ENCODE data around the gene RCOR3.
"Not testable (repeated sequence)": the region's sequence is repeated elsewhere in the genome, so short reads cannot be mapped to it uniquely, and the experiment has no call there.

RCOR3 gene

DNA sequence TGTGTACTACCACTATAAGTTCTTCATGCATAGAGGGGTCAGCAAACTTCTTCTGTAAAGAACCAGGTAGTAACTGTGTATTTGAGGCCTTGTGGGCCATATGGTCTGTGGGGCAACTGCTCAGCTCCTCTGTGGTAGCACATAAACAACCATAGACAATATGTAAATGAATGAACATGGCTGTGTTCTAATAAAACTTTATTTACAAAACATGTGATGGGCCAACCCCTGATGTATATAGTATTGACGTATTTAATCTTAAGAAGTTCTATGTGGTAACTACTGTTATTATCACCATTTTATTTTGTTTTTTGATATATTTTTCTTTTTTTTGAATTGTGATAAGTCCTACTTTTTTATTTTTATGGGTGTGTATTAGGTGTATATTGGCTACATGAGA lies 82.8 kb downstream of the RCOR3 start:
- no peak for DNase-seq

DNA sequence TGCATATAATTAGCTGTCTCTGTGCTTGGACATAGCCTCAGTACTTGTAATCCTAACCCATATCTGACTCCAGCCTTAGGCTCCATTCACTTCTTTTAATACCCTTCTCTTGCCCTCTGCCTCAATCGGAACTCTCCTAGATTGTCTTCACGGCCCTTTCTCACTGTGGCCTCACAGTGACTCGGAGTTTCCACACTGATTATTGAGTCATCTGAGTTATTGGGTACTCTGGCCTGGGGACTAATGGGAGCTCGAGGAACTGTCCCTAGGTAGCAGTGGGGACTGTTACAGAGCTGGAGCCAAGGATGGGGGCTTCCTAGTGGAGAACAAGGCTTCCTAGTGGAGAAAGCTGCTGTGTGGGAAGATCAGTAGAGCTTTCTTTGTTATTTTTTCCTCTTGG lies 84.4 kb downstream of the RCOR3 start:
- DNase-seq, result no peak

DNA sequence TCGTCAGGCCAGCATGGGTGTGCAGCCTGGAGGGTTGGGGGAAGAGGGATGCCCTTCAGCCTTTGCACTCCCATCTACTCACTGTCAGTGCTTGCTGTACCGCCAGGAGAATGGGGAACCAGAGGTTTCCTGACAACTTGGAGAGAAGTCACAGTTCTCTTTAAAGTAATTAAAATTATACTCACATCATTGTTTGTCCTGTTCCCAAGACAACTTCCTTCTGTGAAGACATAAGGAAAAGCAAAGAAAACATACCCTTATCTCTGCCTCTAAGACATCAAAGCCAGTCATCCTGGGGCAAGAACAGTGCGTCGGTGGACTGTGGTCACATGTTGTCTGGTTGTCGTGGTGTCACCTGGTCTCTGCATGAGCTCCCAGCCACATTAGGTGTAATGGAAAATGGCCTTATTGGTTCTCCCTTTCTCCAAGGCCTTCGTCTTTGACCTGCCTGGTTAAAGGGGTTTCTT lies 85.0 kb downstream of the RCOR3 start:
- DNase-seq, result no peak

DNA sequence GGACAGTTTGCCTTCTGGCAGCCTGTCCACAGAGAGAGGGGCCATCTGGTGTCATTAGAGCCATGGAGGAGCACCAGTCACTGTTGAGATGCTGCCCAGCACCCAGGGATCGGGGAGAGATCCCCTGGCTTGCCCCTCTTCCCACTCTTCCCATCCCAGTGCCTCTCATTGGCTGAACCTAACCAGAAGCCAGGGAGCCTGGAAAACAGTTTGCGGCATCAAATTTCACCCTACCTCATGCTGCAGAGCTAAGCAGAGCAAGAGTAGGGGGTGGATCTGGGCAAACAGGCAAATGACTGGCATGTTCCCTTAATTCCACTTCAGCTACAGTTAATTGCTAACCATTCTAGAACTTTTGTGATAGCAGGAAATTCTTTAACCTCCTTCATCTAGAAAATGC lies 86.6 kb downstream of the RCOR3 start:
- no peak for DNase-seq

DNA sequence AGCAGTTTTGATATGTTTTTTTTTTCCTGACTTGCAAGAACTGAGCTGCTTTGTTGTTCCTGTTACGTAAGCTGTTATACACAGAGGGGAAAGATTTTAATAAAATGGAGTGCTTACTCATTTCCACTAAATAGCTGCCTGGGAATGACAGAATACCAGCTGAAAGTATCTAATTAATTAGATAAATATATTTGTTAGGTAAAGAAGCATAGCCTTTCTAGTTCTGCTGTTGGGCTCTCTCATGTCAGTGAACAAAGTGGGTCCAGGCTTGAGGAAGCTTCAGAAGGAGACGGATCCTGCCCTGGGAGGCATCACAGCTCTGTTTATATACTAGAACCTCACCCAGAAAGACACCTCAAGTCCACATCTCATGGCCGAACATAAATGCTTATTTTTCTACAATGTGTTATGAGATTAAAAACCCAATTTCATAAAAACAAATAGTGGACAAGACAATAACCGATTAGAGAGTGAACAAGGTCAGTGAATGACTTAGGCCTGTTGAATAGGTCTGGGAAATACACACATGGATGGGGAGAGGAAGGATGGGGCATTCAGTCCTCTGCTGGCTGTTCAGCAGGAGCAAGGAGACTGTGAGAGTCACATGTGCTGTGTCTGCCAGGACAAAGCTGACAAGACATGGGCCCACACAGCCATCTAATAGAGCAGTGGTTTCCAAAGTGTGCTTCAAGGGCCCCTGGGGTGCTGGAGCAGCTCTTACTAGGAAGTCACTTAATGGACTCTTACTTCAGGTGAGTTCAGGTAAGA lies 88.1 kb downstream of the RCOR3 start:
- peak; percentile 97 for DNase-seq

DNA sequence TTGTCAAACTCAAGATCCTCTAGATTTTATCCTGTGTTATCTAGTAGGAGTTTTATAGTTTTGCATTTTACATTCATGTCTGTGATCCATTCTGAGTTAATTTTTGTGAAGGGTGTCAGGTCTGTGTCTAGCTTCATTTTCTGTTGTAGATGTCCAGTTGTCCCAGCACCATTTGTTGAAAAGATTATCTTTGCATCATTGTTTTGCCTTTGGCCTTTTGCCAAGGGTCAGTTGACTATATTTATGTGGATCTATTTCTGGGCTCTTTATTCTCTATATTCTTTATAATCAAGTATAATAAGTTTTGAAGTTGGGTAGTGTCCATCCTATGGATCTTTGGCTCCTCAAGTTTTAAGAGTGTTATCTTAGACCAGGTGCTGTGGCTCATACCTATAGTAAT lies 89.4 kb downstream of the RCOR3 start:
- DNase-seq, result no peak

DNA sequence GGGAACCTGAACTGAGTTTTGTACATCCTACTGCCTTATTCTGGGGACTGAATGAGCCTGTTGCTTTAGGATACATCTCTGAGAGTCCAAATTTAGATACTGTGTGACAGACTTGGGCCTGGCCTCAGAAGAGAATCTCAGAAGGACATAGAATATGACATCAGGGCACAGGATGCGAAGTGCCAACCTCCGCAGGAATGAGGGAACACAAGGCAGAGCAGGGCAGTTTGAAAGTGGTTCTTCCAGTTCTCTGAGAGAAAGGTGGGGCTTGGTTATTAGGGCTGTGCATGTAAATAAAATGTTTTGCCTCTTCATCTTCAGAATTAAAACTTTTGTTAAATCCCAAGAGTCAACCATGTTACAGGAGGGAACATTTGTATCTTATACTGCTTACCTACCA lies 90.6 kb downstream of the RCOR3 start:
- DNase-seq, result no peak

DNA sequence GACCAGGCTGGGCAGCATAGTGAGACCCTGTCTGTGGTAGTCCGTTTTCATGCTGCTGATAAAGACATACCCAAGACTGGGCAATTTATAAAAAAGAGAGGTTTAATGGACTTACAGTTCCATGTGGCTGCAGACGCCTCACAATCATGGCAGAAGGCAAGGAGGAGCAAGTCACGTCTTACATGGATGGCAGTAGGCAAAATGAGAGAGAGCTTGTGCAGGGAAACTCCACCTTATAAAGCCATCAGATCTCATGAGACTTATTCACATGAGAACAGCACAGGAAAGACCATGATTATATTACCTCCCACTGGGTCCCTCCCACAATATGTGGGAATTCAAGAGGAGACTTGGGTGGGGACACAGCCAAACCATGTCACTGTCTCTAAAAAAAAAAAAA lies 92.9 kb downstream of the RCOR3 start:
- not testable (repeated sequence) for DNase-seq

DNA sequence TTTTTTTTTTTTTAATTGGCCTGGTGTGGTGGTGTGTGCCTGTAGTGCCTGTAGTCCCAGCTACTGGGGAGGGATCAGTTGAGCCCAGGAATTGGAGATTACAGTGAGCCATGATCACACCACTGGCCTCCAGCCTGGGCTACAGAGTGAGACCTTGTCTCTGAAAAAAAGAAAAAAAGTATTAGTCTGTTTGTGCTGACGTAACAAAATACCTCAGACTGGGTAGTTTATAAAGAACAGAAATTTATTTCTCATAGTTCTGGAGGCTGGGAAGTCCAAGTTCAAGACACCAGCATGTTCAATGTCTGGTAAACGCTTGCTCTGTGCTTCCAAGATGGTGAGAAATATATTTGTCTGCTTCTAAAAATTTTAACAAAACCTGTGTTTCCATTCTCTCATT lies 93.3 kb downstream of the RCOR3 start:
- DNase-seq, result no peak

DNA sequence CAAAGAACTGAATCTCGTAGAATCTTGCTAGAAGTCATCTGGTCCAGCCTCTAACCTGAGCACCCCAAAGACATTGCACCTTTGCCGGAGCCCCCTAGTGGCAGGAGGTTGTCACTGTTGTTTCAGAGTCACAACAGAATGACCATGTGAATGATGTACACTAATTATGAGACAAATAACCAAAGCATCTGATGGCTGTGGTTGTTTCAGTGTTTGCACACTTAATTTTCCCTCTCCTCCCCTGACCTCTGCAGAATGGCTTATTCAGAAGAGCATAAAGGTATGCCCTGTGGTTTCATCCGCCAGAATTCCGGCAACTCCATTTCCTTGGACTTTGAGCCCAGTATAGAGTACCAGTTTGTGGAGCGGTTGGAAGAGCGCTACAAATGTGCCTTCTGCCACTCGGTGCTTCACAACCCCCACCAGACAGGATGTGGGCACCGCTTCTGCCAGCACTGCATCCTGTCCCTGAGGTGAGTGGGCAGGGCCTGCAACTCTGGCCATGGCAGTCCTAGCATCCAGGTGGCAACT lies 93.9 kb downstream of the RCOR3 start:
- no peak for DNase-seq

DNA sequence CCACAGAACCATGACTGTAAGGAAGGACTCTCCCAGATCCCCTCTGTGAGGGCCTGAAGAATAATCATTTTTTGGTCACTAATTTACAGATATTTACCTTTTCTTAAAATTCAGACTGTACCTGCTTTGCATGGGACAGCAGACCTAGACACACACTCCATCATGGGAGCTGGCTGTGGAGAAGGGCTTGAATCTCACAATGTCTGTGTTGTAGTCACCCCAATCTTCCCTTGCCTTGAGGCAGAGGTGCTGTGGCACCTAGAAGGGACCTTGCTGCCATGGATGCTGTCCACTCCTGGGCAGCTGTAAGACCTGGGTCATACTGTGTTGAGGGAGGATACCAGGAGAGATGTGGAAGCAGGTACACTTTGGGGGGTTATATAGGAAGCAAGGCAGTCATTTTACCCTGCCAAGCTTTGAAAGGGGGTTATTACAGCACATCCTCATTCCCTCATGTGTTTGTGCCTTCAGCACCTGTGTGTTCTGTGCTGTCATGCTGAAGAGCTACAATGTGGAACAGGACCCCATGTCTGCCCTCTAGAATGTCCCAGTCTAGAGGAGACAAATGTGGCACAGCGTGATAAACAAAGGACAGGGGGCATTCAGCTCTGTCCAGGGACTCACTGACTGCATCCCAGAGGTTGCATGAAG lies 94.5 kb downstream of the RCOR3 start:
- no peak for DNase-seq

DNA sequence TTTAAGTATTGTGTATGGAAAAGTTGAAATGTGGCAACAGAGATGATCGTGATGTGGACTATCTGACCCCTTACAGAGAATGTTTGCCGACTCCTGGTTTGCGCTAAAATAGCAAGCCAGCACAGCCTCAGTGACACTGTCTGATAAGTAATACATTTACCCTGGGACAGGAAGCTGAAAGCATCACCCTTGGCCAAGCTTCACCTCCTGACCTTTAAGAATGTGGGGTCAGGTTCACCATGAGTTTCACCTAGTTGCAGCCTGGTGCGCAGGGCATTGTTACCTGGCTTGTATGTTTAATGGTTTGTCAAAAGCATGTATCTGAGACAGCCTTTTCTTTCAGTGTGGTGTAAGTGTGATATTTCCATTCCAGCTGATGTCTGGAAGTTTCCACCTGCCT lies 96.7 kb downstream of the RCOR3 start:
- no peak for DNase-seq

DNA sequence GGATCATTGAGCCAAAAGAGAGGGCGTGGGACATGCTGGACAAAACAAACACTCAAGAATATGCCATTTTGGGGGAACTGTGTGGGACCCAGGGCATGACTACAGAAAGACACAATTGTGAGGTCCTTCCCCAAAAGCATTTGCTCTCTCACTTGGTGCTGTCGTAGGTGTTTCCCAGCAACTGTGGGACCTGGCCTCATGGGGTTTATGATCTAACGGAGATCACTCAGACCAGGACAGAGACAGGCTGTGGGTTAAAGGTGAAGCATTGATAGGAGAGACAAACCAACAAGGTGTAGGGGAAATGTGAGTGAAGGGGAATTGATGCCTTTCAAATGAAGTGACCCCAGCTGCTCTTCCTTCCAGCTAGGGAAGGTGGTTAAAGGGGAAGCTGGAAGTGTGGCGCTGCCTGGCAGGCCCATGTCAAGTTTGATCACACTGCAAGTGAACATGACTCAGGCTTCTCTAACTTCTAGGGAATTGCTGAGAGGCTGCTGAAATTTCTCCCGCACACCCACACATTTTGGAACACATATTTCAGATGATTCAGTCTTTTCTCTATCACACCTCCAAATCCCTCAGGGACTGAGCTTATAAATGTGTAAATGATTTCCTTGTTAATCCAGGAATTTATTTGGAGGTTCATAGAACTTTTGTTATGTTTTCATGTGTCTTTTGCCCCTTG lies 97.7 kb downstream of the RCOR3 start:
- no peak for DNase-seq

DNA sequence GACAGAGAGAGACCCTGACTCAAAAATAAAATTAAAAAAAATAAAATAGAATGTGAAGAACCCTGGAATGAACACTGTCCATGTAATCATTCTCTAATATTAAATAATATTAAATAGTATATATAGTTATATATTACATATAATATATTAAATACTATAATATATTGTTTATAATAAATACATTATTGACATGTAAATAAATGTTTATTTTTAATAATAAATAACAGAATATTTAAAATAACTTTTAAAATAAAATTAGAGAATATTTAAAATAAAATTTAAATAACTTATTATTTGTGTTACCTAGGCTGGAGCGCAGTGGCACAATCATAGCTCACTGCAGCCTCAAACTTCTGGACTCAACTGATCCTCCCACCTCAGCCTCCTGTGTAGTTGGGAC lies 99.5 kb downstream of the RCOR3 start:
- DNase-seq, result no peak

DNA sequence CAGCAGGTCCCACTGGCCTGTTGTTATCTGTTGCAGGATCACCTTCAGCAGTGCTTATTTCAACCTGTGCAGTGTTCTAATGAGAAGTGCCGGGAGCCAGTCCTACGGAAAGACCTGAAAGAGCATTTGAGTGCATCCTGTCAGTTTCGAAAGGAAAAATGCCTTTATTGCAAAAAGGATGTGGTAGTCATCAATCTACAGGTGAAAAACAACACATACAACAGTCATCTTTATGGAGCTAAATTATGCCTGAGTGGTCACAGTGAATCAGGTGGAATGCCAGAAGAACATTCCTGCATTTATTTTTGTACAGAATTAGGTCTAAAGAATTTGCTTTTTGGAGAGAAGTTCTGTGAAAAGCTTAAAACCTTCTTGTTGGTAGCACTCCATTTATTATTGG lies 100.7 kb downstream of the RCOR3 start:
- no peak for DNase-seq

DNA sequence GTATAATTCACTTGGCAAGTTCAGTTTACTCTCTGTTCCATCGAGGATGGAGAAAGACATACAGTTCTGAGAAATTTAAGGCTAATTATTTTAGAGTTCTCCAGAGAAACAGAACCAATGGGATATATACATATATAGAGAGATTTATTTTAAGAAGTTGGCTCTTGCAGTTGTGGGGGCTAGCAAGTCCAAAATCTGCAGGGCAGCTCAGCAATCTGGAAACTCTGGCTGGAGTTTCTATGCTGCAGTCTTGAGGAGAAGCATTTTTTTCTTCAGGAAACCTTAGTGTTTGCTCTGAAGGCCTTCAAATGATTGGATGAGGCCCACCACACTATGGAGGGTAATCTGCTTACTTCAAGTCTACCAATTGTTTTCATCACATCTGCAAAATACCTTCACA lies 102.0 kb downstream of the RCOR3 start:
- DNase-seq, result no peak

Data from DMS79 (cell line).